RCC 7860 (cell line): ENCODE data around the gene MGMT.

Experiments
- DNase-seq: peaks from one replicate; pipeline ENCODE4 v3.0.0-alpha.2; 2015; ENCODE audit warnings: low spot score
- FAIRE-seq: peaks from 2 replicates; lab custom pipeline; 2012; peaks lifted over from hg19 to GRCh38; lab: Jason Lieb, UNC

MGMT gene

DNA sequence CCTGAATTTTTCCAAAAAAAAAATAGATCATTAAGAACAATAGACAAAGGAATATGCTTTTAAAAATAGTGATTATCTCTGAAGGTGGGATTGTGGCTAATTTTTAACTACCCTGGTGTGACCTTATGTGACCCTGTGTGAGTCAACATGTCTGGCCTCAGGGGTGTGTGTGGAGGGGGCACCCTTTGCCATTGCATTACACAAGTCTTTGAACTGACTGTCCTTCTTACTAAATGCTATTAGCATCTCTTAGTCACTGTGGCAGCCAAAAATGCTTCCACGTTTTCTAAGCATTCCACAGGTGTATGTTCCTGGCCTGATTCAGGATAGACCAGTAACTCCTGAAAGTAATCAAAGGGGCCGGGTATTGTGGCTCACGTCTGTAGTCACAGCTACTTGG is 175.4 kb downstream of the MGMT start:
- peak; percentile 96 for FAIRE-seq
- DNase-seq = peak; percentile 91

DNA sequence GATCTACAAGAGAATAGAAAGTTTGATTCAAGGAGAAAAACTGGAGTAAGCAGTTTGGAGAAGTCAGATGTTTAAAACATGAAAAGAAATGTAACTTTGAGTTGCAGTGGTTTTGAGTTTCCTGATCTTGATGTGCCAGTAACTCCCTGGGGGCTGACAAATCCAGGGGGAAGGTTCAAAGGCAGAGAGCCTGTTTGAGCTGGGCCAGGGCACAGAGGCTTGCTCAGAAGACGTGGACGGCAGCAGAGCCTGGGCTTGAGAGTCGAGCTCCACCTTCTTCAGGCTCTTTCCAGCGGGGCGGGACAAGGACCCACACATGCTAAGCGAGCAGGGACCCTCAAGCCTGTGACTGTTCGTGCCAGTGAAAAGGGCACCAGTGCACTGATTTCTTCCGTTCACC is 176.2 kb downstream of the MGMT start:
- DNase-seq (no peak), FAIRE-seq (no peak)

DNA sequence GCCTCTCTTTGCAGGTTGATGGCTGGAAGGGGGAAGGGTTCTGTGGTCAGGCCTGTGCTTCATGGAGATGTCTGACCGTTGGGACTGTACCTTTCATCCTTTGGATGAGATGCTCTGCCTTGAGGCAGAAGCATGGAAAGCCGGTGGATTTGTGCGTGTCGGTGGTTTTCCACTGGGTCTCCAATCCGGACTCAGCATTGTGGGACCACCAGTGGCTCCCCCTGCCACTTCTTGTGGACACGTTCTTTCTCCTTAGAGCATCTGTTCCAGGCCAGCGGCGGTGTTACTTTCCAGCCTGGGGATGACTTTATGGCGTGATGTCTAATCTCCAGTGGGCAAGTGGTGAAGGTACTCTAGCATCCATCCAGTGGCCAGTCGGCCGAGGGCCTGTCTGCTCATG is 178.4 kb downstream of the MGMT start:
- no peak for FAIRE-seq
- no peak for DNase-seq

DNA sequence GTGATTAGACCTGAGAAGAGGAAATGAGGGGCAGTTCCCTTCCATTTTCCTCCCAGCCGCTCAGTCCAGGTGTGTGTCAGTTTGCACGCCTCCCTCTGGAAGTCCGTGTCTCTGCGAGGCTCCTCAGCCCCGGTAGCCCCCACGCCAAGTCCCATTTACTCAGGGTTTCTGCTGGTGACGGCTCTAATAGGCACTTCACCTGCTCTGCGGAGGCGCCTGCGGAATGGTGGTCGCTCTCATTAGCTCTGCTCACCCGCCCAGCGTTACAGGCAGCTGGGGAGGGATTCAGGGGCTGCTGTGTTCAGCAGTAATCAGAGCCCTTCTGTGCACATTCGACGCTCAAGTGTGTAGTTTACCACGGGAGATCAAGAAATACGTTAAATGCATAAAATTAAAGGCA is 179.9 kb downstream of the MGMT start:
- DNase-seq (no peak), FAIRE-seq (no peak)

GRCh38 chr10:129647590-129647989 is 180.5 kb downstream of the MGMT start:
- DNase-seq (no peak), FAIRE-seq (no peak)

DNA sequence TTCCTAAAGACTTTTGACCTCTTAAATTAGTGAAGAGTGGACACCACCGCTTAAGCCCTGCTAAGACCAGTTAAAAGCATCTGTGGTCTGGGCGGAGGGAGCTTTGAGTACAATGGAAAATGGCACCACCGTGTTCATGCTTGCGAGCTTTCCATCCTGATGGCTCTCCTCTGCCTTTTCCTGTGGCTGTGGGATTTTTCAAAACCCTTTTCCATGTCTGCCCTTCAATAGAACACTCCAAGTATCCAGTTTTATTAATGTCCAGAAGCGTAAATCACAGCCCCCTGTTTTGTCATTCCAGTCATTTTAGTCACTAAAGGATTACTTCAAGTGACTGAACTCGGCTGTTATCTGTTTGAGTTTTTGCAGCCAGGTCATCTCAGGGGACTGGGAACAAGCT is 181.8 kb downstream of the MGMT start:
- DNase-seq = no peak
- FAIRE-seq = no peak

DNA sequence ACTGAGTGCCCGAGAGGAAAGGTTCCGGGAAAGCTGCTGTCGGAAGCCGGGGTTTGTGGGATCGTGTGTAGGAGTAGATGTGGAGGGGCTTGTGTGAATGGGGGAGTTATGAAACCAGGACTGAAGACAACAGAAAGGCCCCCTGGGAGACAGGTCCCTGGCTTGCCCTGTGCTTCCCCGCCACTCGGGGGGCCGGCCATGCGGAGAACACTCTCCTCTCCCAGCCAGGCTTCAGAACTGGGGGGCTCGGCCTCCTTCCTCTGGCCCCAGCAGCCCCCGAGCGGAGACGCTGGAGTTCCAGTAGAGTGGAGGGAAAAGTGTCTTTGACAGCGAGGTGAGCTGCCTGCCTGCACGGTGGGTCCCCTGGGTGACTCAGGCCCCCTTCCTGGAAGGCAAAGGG is 185.0 kb downstream of the MGMT start:
- FAIRE-seq (no peak), DNase-seq (no peak)

DNA sequence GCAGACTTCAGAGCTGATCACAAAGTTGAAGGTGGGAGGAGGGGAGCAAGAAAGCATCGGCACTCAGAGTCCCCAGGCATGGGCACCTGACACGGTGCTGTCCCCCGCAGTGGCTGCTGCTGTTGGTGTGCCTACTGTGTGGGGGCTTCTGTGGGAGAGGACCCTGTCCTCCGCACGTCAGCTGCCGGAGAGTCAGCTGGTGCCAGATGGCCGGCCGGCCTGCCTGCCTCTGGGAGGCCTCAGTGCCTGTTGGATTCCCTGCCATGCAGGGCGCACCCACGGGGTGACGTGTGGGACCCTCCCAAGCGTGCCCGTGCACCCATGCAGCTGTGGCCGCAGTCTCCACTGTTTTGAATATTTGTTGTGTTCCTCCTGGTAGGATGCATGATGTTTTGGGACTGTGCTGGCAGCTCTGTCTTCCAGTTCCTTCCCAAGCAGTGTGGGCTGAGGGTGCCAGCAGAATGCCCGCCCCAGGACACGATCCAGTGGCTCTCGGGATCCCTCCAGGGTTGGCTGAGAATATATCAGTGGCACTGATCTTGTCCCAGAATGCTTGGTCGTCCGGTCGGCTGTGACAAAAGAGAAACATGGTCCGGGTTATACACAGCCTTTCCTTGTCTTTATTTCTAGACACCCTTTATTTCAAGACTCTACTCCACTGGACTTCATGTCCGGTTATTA is 185.6 kb downstream of the MGMT start:
- FAIRE-seq = no peak

DNA sequence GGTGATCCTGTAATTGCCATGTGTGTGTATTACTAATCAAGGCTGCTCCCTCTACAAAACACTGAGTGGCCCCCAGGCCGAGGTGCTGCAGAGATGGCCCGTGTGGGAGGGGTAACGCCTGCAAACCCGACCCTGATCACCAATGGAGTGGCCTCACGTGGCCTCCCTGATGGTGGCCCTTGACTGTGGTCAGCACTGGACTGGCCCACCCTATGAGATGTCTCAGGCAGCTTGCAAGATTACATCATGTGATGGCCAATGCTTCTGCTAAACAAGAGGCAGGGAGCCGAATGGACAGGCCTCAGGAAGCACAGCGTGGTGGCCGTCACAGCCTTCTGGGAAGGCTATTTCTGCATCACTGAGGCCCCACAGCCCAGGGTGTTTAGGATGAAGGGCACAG is 186.4 kb downstream of the MGMT start:
- DNase-seq (no peak), FAIRE-seq (no peak)

More for the DNA sequence above, 185.6 kb downstream of the MGMT start:
- no peak for DNase-seq

GRCh38 chr10:129653861-129654260 is 186.8 kb downstream of the MGMT start:
- DNase-seq = no peak
- no peak for FAIRE-seq

- no peak for FAIRE-seq
- DNase-seq = no peak
Observed at GRCh38 chr10:129654461-129654860, 187.4 kb downstream of the MGMT start.

- no peak for DNase-seq
- FAIRE-seq = no peak
Observed at GRCh38 chr10:129655007-129655678, 188.1 kb downstream of the MGMT start.

DNA sequence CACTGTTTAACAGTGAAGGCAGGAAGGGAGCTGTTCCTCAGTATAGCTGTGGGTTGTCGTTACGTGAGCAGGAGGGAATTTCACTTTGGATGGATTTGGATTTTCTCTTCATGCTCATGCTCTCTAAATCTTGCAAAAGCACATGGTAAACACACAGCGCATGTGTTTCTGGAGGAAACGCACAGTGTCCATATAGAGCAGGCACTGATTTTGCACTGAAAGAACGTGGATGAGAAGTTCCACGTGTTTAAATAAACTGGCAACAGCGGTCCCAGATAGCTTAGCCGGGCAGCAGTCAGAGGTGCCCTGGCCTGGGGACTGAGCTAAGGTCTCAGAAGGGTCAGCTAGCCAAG is 188.6 kb downstream of the MGMT start:
- no peak for FAIRE-seq
- DNase-seq = no peak

DNA sequence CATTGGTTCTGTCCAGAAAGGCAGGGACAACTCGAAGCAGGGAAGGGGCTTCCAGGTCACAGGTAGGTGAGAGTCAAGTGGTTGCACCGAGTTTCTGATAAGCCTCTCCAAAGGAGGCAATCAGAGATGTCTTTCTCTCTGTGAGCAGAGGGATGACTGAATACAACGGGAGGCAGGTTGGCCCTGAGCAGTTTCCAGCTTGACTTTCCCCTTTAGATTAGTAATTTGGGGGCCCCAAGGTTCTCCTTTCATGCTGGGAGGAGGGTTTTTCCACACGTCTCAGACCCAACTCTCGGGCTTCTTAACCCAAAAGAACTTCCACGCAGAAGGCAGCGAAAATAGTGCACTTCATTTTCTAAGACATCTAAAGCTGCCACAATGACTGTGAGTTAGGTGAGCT is 189.6 kb downstream of the MGMT start:
- FAIRE-seq (no peak), DNase-seq (no peak)

DNA sequence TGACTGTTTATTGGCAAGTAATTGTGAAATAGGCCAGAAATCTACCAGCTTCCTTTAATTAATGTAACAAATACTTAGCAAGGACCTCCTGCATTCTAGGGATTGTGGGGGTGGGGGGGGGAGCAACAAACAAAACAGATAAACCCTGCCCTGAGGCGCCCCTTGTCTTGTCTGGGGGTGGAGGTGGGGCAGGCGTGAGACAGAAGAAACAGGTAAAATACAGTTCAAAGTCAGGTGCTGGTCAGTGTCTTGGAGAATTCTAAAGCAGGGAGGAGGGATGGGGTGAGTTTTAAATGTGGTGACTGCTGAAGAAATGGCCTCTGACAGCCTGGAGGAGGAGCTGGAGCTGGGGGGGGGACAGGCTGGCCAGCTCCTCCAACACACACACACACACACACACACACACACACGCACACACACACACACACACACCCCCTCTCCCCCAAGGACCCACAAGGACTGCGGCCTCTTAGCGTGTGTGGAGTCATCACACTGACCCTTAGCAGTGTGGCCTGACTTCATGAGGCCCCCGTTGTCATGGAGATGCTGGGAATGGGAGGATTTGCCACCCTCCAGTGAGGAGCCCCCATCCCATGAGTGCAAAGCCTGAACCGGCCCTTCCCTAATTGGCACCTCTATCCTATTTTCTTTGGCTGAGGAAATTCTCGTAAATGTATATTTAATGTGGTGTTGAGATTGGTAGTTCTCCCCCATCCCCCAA is 190.4 kb downstream of the MGMT start:
- no peak for DNase-seq
- no peak for FAIRE-seq

- no peak for DNase-seq
Observed at GRCh38 chr10:129658376-129659072, 191.5 kb downstream of the MGMT start.

DNA sequence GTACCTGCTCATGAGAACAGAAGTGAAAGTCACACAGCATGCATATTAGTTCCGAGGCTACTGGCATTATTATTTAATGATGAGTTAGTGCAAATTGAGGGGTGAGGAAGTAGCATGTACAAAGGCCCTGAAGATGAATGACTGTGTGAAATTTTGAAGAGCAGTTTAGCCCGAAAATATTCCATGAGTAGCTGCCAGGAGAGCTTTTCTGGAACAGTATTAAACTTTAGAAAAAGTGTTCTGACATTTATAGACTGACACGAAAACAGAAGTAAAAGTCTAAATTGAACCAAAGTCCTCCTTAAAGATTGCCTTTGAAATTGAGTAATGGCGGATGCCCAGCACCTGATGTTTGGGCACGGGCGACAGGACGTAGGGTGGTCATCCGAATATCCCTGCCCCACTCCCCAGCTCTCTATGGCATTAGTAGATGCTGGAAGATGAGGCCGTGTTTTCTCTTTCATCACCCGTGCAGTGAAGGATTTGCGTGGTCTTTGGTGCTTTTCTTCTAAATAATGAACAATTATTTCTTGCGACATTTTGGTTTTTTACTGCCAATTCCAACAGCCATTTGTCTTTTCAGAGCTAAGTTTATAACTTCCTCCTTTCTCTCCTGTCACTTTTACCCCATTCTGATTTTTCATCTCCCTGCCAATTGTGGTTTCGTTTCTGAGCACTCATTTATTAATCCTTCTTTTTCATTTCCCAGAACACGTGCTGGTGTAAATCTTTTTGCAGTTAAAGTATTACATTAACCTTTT is 192.6 kb downstream of the MGMT start:
- FAIRE-seq (no peak), DNase-seq (no peak)

More at GRCh38 chr10:129658376-129659072, 191.5 kb downstream of the MGMT start:
- FAIRE-seq = no peak

- no peak for FAIRE-seq
Observed at GRCh38 chr10:129660569-129660968, 193.5 kb downstream of the MGMT start.

GRCh38 chr10:129662426-129662825 is 195.4 kb downstream of the MGMT start:
- DNase-seq (no peak), FAIRE-seq (no peak)

More at GRCh38 chr10:129660569-129660968, 193.5 kb downstream of the MGMT start:
- no peak for DNase-seq

- no peak for DNase-seq
- FAIRE-seq = no peak
Observed at GRCh38 chr10:129670124-129670523, 203.1 kb downstream of the MGMT start.

DNA sequence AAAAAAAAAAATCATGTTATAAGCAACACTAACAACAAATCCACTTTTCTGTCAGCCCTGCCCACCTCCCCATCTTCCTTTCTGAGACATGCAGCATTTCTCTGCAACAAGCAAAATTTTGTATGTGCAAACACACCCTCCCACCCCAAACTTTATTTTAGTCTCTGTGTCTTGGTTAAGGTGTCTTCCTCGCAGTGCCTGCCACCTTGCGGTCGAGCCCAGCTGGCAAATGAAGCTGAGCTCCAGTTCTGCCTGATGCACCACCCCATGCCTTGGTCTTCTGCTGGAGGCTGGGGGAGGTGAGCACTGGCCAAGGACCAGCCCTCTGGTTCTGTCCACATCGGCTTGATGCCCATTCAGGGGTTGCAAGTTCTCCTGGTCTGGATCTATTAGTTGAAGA is 206.3 kb downstream of the MGMT start:
- DNase-seq (no peak), FAIRE-seq (no peak)
